ENCODE results near the gene GRP.

Gene GRP

DNA sequence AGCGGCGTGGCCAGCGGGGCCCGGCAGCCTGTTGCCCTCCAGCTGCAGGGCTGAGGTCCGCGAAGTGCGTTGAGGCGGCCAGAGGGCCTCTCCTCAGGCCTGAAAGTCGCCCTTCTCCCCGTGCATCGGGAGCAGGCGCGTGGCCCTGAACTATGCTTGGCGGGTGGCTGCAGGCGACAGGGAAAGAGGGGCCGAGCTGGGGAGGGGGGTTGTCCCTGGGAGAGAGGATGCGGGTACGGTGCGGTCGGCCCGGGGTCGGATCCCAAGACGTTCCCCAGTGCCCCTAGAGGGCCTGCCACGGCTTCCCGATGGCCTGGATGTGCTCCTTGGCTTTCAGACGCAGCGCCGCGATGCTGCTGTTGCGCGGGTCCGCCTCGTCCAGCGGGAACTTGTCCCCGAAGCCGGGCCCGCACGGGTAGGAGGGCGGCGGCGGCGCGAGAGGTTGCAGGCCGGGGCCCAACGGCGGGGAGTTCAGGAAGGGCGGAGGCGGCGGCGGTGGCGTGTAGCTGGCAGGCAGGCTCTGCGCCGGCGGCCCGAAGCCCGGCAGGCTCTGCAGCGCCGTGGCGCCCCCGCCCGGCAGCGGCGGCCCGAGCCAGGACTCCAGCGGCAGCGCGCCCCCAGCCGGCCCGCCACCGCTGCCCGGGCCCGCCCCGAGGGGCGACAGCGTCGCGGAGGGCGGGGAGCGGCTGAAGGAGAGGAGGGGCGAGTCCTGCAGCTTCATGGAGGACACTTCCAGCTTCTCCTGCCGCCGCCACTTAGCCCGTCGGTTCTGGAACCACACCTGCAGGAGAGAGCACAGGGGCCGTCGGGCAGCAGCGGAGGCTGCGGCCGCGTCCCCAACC is 49.0 kb downstream of the GRP start:
- DNase-seq = peak in 1 of 4 experiments; percentile 1

GRCh38 chr18:59269563-59270119 is 49.7 kb downstream of the GRP start:
- DNase-seq = no peak

DNA sequence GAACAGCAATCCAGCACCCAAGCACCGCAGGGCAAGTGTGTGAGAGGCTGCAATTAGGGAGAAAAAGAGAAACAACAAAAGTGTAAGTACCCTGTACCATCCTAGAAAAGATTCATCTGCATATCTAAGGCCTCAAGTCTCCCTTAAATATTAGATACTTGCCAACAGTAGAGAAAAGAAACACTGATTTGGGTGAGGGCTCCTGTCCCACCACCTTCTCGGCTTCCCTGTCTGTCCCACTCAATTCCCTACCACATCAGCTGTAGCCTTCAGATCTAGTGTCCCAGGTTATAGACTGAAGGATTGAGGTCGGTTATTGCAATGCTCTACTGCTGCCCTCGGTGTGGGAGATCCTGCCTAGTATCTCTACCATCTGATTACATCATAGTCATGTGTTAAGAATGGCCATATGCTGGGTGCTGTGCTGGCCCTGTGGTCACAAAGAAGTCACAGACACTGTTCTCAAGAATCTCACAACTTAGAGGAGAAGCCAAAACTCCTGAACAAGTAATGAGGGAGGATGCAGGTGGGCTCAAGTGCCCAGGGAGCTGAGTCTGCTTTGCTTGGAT is 50.8 kb downstream of the GRP start:
- no peak for DNase-seq

GRCh38 chr18:59271606-59272220 is 51.8 kb downstream of the GRP start:
- no peak for DNase-seq

DNA sequence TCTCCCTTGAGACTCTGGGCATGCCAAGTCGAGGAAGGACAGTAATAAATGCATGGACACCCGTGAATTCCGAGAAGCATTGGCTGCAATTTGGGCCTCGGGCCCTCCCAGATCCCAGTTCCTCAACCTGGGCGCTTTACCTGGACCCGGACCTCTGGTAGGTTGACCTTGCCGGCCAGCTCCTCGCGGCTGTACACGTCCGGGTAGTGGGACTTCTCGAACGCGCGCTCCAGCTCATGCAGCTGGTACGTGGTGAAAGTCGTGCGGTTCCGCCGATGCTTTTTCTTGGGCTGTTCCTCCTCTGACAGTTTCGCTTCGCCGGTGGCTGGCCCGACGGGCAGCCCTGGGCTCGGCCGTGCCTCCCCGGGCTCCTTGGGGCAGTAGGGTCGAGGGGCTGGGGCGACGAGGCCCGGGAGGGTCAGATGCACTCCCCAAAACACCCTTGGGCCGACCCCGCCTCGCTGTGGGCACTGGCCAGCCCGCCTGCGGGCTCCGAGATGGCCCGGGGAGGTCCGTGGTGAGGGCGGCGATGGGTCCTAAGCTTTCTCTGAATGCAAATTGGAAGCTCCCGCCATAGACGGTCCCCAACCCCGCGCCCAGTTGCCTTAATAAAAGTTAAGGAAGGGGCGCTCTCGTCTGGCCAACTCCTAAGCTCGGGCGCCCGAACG is 52.4 kb downstream of the GRP start:
- no peak for DNase-seq

- DNase-seq = no peak
These were observed 53.2 kb downstream of the GRP start, which contains the start of gene RAX for GRCh38 chr18:59272891-59273758. Gene RAX (minus strand): TSS chr18:59273454. CDS start chr18:59273206, 248 bp downstream.

DNA sequence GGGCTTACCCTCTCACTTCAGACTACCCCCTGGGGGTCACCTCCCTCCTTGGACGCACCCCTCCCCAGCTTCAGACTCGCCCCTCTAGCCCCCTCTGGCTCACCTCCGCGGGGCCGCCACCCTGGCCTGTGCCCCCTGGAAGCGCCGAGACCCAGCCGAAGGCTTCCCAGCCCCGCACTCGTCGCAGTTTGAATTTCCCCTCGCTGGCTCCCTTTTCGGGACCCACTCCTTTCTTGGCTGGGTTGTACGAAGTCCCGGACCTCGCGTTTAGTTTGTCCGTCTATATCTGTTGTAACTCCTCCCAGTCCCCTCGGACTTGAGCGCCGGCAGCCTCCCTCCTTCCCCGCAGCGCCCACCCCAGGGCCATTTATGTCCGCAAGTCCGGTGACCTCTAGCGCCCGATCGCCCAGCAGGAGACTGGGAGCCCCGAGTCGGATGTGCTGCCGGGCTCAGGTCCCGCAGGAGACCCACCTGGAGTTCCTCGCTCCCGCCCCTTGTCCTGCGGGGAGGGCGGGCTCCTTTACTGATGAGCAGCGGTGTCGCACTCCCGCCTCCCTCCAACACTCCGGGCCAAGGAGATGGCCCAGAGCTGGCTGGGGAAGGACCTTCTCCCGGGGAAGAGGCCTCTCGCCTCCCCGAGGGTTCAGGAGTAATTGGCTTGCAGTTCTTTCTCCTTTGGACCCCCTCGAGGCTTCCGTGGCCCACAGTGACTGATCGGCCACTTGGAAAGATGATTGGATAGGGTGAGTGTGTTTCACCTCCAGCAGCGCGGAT is 54.0 kb downstream of the GRP start:
- no peak for DNase-seq

GRCh38 chr18:59274533-59274928 is 54.6 kb downstream of the GRP start:
- DNase-seq = no peak

DNA sequence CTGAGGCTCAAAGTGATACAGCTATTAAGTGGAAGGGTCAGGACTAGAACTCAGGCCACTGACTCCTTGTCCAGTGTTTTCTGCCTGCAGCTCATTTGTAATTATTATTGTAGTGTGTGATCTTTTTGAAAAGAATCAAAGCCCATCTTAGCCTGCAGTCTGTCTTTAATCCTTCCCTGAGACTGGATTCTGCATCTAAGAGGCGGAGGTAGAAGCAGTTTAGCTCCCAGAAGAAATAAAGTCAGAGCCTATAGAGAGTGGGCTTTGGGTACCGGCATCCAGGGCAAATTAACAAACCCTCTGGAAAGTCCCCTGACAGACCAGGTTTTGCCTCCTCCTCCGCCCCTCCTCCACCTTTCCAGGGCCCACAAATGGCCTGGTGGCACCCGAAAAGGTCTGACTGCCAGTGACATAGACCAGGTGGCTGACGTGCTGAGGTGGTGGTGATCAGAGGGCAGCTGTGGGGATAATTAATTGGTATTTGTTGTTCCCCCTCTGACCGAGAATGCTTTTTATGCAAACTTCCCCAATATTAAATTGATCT is 55.5 kb downstream of the GRP start:
- no peak for DNase-seq

GRCh38 chr18:59276047-59276446 is 56.1 kb downstream of the GRP start:
- no peak for DNase-seq

GRCh38 chr18:59278793-59279192 is 58.8 kb downstream of the GRP start:
- no peak for DNase-seq

- DNase-seq = no peak
These were observed 59.2 kb downstream of the GRP start for GRCh38 chr18:59279193-59279592.

- DNase-seq = no peak
These were observed 59.8 kb downstream of the GRP start for GRCh38 chr18:59279722-59280121.

Data from activated CD4-positive, CD25-positive, alpha-beta regulatory T cell (primary cell).